ENCODE measurements around the gene RPTOR.

DNA sequence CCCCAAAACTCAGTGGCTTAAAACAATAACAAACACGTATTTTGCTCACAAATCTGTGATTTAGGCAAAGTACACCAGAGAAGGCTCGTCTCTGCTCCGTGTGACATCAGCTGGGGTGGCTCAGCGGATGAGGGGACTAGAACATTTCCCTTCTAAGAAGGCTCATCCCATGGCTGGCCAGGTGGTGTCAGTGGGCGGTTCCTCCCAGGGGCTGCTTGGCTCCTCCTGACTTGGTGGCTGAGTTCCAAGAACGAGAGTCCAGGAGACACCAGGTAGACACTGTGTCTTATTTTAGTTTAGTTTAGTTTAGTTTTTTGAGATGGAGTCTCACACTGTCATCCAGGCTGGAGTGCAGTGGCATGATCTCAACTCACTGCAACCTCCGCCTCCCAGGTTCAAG, 441.4 kb downstream of the RPTOR start:
- no peak for TF ChIP-seq ARNTL (CRISPR knock-in tag; IDR thresholded peaks at IDR 0.05; ENCODE audit: borderline replicate concordance, low read depth)
- TF ChIP-seq ZNF70 (CRISPR knock-in tag; IDR thresholded peaks at IDR 0.05), result no peak
- TF ChIP-seq CSDC2 (CRISPR knock-in tag; IDR thresholded peaks at IDR 0.05), result no peak
- TF ChIP-seq, protein P1, sequence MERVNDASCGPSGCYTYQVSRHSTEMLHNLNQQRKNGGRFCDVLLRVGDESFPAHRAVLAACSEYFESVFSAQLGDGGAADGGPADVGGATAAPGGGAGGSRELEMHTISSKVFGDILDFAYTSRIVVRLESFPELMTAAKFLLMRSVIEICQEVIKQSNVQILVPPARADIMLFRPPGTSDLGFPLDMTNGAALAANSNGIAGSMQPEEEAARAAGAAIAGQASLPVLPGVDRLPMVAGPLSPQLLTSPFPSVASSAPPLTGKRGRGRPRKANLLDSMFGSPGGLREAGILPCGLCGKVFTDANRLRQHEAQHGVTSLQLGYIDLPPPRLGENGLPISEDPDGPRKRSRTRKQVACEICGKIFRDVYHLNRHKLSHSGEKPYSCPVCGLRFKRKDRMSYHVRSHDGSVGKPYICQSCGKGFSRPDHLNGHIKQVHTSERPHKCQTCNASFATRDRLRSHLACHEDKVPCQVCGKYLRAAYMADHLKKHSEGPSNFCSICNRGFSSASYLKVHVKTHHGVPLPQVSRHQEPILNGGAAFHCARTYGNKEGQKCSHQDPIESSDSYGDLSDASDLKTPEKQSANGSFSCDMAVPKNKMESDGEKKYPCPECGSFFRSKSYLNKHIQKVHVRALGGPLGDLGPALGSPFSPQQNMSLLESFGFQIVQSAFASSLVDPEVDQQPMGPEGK (CRISPR knock-in tag; IDR thresholded peaks at IDR 0.05; ENCODE audit: borderline replicate concordance), result no peak

All from SK-N-SH treated with all-trans-retinoic acid at 6 μM for 48 hours (cell line).